ACHN (cell line): ENCODE data around the gene OR3A3.
"Not testable (repeated sequence)": the region's sequence is repeated elsewhere in the genome, so short reads cannot be mapped to it uniquely, and the experiment has no call there.

Source experiments
- DNase-seq: peaks from one replicate; pipeline ENCODE4 v3.0.0-alpha.2; 2015
- in situ Hi-C: cut with HindIII; loops from 2 replicates; pipeline ENCODE4 v1.10.0; 2017; ENCODE audit warnings: low sequenced_read_pairs, low pct_ligation_motif_present, low pct_unique_long_range_greater_than_20kb

Gene OR3A3

DNA sequence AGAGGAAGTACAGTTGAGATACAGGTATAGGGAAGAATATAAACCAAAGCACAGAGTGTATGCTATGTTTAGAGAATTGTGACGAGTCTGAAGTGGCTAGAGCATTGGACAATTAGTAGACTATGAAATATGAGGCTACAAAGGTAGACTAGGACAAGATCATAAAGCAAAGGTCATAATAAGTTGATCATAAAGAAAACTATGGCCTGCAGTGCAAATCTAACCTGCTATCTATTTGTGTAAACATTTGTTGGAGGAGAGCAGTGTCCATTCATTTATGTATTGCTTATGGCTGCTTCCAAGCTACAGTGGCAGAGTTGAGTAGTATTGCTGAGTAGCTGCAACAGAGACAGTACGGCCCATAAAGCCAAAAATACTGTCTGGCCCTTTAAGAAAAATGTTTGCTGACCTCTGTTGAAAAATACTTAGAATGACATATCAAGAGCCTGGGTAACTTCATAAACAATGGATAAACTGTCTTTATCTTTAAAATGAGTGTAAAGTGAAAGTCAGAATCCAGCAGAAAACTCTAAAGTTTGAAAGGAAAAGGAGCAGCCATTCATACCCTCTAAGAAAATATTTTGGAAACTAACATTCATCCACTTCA lies 37.0 kb downstream of the OR3A3 start:
- no peak for DNase-seq
- in situ Hi-C loops, result no loop called here

DNA sequence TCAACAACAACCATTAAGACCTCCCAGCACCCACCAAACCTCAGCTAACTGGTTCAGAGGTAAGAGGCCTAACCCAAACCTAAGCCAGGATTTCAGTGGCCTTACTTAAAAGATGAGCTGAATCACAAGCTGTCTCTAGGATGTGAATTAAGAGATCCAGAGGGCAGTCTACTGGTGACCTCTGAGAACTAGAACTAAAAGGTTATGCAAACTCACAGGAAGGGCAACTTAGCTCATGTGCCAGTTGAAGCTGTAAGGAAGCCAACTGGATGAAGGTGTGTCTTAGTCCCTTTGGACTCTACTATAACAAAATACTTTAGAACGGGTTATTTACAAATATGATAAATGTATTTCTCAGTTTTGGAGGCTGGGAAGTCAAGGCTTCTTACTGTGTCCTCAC lies 55.2 kb downstream of the OR3A3 start:
- in situ Hi-C loops, DNase-seq: not testable (repeated sequence)

DNA sequence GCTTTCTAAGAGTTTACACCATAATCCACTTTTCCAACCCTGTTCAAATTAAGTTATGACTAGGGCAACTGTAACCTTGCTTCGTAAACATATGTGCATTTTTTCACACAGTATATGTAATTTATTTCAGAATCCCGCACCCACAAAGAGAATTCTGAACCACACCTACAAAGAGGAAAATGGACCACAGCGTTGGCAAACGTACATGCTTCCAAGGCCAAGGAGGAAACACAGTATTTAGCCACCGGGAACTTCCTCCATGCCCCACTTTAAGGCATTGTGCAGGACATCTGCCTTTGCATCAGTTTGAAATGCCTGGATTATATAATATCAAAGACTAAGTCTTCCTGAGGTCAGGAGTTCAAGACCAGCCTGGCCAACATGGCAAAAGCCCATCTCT lies 58.4 kb downstream of the OR3A3 start:
- in situ Hi-C loops, result no loop called here
- DNase-seq, result no peak

DNA sequence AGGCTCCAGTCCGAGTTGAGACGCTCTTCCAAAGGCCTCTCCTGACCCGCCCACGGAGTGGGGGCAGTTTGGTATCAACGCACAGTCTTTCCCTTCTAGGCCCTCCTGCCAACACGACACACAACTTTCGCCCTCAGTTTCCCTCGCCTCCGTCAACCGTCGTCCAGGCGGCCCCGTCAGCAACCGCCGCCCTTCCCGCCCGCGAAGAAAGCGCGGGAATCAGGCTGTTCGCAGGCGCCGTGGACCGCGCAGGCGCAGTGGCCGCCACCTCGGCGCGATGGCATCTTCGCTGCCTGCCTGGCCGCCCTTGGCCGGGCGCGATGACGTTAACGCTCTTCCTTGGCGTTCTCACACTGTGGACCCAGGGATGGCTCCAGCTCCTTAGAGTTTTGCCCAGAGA lies 60.4 kb downstream of the OR3A3 start, which contains the start of gene SPATA22:
TSS of gene SPATA22 (minus strand) at position 221 of the 400 bp plus-strand sequence. CDS start 2,494 bp downstream, outside the sequence.
- no peak for DNase-seq
- in situ Hi-C loops, result no loop called here

DNA sequence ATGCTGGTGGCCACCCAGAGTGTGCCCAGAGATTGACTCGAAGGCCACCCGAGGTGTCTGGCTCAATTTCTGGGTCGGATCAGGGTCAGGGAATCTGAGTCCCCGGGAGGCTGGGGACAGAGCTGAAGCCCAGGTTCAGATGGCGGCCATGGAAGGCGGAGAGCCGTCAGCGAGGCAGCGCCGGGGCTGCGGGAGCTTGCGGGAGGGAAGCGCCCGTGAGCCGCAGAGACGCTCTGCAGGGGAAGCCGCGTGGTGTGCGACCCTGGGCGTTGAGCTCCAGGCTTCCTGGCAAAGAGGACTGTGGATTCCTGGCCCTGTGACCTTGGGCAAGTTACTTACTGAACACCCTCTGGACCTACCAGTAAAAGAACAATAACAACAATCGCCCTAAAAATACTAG lies 61.0 kb downstream of the OR3A3 start:
- in situ Hi-C loops, result no loop called here
- no peak for DNase-seq
